Fibroblast of the aortic adventitia (primary cell): ENCODE data around the gene FXR2. TPM values are rescaled to one million over a fixed set of nuclear protein-coding genes. Genes with fewer than 3 reads are reported as not detected.

ENCODE experiments used
- DNase-seq: peaks from one replicate; pipeline ENCODE4 v3.0.0-alpha.2; 2010; ENCODE audit warnings: low read depth
- H3K4me3 ChIP-seq: 2 replicates; pipeline ENCODE4 v1.5.1; 2011; ENCODE audit warnings: low read depth, mild to moderate bottlenecking, control low read depth, low read length, moderate library complexity
- CTCF ChIP-seq: IDR thresholded peaks from 2 replicates; pipeline ENCODE4 v1.5.1; 2011; ENCODE audit warnings: mild to moderate bottlenecking, low read length, control low read depth, inconsistent platforms; ENCODE audit not compliant: insufficient read depth
- small RNA-seq: library from RNA; depleted of rRNA; stranded (forward); fragments of <200 nt; gene quantifications from one replicate; pipeline ENCODE3, GENCODE V24; 2012
- total RNA-seq: library from RNA; depleted of rRNA; stranded (reverse); fragments of >200 nt; gene quantifications from 2 replicates; pipeline ENCODE4 v1.2.3, GENCODE V29; 2012; ENCODE audit warnings: low replicate concordance

The FXR2 gene
- total RNA-seq, 1 donor, result 33.1 TPM

GRCh38 chr17:7549401-7550055 is 65.2 kb downstream of the FXR2 start:
- no peak for DNase-seq
- TF ChIP-seq CTCF, result no peak
- peak overlapping the region; percentile 71 for H3K4me3 ChIP-seq

DNA sequence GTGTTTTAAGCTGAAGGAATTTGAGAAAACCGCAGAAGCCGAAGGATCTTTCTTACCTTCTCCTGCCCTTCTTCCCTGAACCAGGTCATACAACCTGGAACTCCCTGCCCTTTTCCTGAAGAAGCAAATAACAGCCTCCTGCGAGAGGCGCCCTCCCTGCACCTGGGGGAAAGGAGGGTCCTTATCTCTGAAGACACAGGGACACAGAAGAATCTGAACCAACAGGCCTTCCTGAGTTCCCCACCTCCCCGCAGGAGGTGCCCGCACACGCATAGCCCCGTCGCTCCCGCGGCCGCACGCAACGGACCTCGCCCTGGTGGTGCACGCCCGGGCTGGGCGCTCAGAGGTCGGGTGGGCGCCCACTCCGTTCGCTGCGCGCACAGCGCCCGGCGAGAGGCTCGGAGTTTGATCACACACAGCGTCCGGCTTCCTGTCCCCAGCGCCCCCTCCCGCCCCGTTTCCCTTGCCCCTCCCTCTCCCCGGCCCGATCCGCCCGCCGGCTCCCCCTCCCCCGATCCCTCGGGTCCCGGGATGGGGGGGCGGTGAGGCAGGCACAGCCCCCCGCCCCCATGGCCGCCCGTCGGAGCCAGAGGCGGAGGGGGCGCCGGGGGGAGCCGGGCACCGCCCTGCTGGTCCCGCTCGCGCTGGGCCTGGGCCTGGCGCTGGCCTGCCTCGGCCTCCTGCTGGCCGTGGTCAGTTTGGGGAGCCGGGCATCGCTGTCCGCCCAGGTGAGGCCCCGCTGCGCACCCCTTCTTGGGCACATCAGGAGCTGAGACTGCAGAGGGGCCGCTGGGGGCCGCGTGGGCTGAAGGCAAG is 65.9 kb downstream of the FXR2 start, which contains the start of gene TNFSF12:
Gene TNFSF12 (plus strand): TSS at position 474 of the 816 bp plus-strand sequence. CDS start 96 bp downstream, at position 570.
- H3K4me3 ChIP-seq, result peak within 1 kb of the TSS; percentile 71
- TF ChIP-seq CTCF, result peak; percentile 29
- DNase-seq, result peak; percentile 16

- H3K4me3 ChIP-seq, result no peak overlapping the region
- DNase-seq, result no peak
- no peak for TF ChIP-seq CTCF
Measured at GRCh38 chr17:7544911-7545310, 69.8 kb downstream of the FXR2 start.

Small RNAs within 50 kb of the gene (small RNA-seq; reads per million reads assigned to genes)
- gene CD68, result not detected
- gene SNORA48, result not detected
- gene SNORD10, result not detected

Other genes starting within 250 kb of the FXR2 start
- gene TNK1, start 233.8 kb downstream of the FXR2 start, total RNA-seq, result under 0.01 TPM in 1 of 2 replicates, not detected in the other
- 19.5 and 26.9 TPM in 2 replicates for gene PLSCR3, start 220.4 kb downstream of the FXR2 start, total RNA-seq
- 21.7 and 43.7 TPM in 2 replicates for gene TMEM256, start 210.8 kb downstream of the FXR2 start, total RNA-seq
- 7.0 and 20.3 TPM in 2 replicates for gene NLGN2, start 207.1 kb downstream of the FXR2 start, total RNA-seq
- gene SPEM1, start 194.6 kb downstream of the FXR2 start, total RNA-seq, result not detected in 2 replicates
- not detected in 2 replicates for gene SPEM2, start 189.3 kb downstream of the FXR2 start, total RNA-seq
- gene SPEM3, start 186.0 kb downstream of the FXR2 start, total RNA-seq, result 0.25 TPM in 1 of 2 replicates, not detected in the other
- 1.6 and 2.2 TPM in 2 replicates for gene TMEM102, start 179.5 kb downstream of the FXR2 start, total RNA-seq
- gene FGF11, start 175.4 kb downstream of the FXR2 start, total RNA-seq, result 0.36 and 1.7 TPM in 2 replicates
- 4.7 and 6.1 TPM in 2 replicates for gene CHRNB1, start 169.8 kb downstream of the FXR2 start, total RNA-seq
- 37.4 and 45.5 TPM in 2 replicates for gene ZBTB4, start 135.3 kb downstream of the FXR2 start, total RNA-seq
- gene SLC35G6, start 133.5 kb downstream of the FXR2 start, total RNA-seq, result not detected in 2 replicates
- gene POLR2A, start 130.5 kb downstream of the FXR2 start, total RNA-seq, result 72.9 and 74.1 TPM in 2 replicates
- 10.1 and 14.5 TPM in 2 replicates for gene TNFSF12, start 65.8 kb downstream of the FXR2 start, total RNA-seq
- 1.1 and 1.4 TPM in 2 replicates for gene TNFSF13, start 56.1 kb downstream of the FXR2 start, total RNA-seq
- gene SENP3, start 53.0 kb downstream of the FXR2 start, total RNA-seq, result 14.6 and 60.4 TPM in 2 replicates
- gene CD68, start 35.3 kb downstream of the FXR2 start, total RNA-seq, result 4.9 and 71.7 TPM in 2 replicates
- gene MPDU1, start 31.0 kb downstream of the FXR2 start, total RNA-seq, result 32.3 and 127 TPM in 2 replicates
- 0.57 and 1.4 TPM in 2 replicates for gene SOX15, start 24.8 kb downstream of the FXR2 start, total RNA-seq
- gene SAT2, start 12.9 kb upstream of the FXR2 start, total RNA-seq, result 34.5 and 82.2 TPM in 2 replicates
- 0.25 and 0.36 TPM in 2 replicates for gene SHBG, start 15.2 kb upstream of the FXR2 start, total RNA-seq
- gene ATP1B2, start 36.0 kb upstream of the FXR2 start, total RNA-seq, result not detected in 2 replicates
- gene TP53, start 72.6 kb upstream of the FXR2 start, total RNA-seq, result 17.8 and 68.7 TPM in 2 replicates
- 7.4 and 11.0 TPM in 2 replicates for gene WRAP53, start 73.6 kb upstream of the FXR2 start, total RNA-seq
- 0.90 and 3.9 TPM in 2 replicates for gene EFNB3, start 90.3 kb upstream of the FXR2 start, total RNA-seq
- gene DNAH2, start 102.8 kb upstream of the FXR2 start, total RNA-seq, result under 0.01 TPM in 1 of 2 replicates, not detected in the other
- gene KDM6B, start 219.3 kb upstream of the FXR2 start, total RNA-seq, result 5.7 and 32.1 TPM in 2 replicates
- 0.18 TPM in 1 of 2 replicates, not detected in the other for gene TMEM88, start 240.2 kb upstream of the FXR2 start, total RNA-seq
- 39.1 and 41.1 TPM in 2 replicates for gene NAA38, start 242.7 kb upstream of the FXR2 start, total RNA-seq
- gene CYB5D1, start 243.1 kb upstream of the FXR2 start, total RNA-seq, result 6.8 and 11.2 TPM in 2 replicates